ENCODE data around the gene NOTCH2. TPM values are rescaled to one million over a fixed set of nuclear protein-coding genes. Genes with fewer than 3 reads are reported as not detected.

Gene NOTCH2
- total and polyA plus RNA-seq, 8 donors, result 6.7 to 89.4 (median 45.7) TPM

- Histone ChIP-seq H3K36me3 (peaks cover 4 to 32% (median 13%) of the 10 kb centered on the region in 3 donors), H3K9me3 (no peaks in the 10 kb centered on the region), H3K4me1 (no peaks in the 10 kb centered on the region), H3K4me3 (no peak overlapping the region), H3K27ac (no peak overlapping the region), H3K27me3 (no peaks in the 10 kb centered on the region)
- FAIRE-seq (no peak), ATAC-seq (no peak), DNase-seq (no peak)
- 51 to 57% methylated on average over 3 of the region's 3 CpGs for WGBS, 2 donors
- TF ChIP-seq, protein P1, sequence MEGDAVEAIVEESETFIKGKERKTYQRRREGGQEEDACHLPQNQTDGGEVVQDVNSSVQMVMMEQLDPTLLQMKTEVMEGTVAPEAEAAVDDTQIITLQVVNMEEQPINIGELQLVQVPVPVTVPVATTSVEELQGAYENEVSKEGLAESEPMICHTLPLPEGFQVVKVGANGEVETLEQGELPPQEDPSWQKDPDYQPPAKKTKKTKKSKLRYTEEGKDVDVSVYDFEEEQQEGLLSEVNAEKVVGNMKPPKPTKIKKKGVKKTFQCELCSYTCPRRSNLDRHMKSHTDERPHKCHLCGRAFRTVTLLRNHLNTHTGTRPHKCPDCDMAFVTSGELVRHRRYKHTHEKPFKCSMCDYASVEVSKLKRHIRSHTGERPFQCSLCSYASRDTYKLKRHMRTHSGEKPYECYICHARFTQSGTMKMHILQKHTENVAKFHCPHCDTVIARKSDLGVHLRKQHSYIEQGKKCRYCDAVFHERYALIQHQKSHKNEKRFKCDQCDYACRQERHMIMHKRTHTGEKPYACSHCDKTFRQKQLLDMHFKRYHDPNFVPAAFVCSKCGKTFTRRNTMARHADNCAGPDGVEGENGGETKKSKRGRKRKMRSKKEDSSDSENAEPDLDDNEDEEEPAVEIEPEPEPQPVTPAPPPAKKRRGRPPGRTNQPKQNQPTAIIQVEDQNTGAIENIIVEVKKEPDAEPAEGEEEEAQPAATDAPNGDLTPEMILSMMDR (IDR thresholded peaks at IDR 0.05), result no peak
- intact Hi-C loops (cut with DNase I), result no loop called here
Observed at GRCh38 chr1:119947468-119947867, 122.0 kb downstream of the NOTCH2 start.

DNA sequence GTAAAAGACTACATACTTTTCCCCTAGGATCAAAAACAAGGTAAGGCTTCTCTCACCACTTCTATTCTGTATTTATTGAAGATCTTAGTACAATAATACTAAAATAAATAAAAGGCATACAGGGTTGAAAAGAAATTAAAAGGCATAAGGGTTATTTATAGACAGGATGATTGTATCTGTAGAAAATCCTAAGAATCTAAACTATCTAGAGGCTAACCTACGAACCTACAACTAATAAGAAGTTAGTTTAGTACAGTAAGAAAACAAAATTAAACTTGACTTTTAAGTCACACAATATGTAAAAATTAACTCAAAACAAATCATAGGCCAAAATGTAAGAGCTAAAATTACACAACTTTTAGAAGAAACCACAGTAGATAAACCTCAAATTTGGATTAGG lies 122.7 kb downstream of the NOTCH2 start:
- Histone ChIP-seq H3K36me3 (peaks cover under 1 to 27% (median 13%) of the 10 kb centered on the region in 3 donors), H3K27ac (no peak overlapping the region), H3K9me3 (no peaks in the 10 kb centered on the region), H3K4me3 (no peak overlapping the region), H3K4me1 (no peaks in the 10 kb centered on the region), H3K27me3 (no peaks in the 10 kb centered on the region)
- ATAC-seq, result no peak
- TF ChIP-seq, protein P1 (IDR thresholded peaks at IDR 0.05), result no peak
- no peak for DNase-seq
- intact Hi-C loops (cut with DNase I), result no loop called here
- WGBS, 2 donors, result 59% methylated on average over 1 of the region's 1 CpG
- FAIRE-seq, result no peak

DNA sequence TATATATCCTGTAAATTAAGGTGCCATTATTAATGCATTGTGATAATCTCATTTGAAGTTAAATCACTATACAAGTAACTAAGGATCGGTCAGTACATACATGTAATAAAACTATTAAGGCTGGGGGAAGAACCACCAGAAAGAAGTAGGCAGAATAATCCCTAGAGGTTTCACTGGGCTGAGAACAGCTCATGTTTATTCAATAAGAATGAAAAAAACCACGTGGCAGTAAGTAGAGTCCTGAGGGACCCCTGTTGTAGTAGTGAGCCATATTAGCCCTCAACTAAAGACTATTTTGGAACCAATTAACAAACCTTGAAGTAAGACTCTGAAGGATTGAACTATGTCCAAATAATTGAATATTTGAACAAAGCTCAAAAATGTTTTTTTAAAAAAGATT lies 126.2 kb downstream of the NOTCH2 start:
- intact Hi-C loops (cut with DNase I), result no loop called here
- no peaks in the 10 kb centered on the region for H3K9me3 ChIP-seq
- TF ChIP-seq, protein P1 (IDR thresholded peaks at IDR 0.05), result no peak
- H3K36me3 ChIP-seq, result peaks cover 0 to 42% (median 3%) of the 10 kb centered on the region in 3 donors
- 77 to 89% methylated on average over 2 of the region's 2 CpGs for WGBS, 2 donors
- H3K4me3 ChIP-seq, result no peak overlapping the region
- no peak for FAIRE-seq
- no peak for ATAC-seq
- H3K4me1 ChIP-seq, result no peaks in the 10 kb centered on the region
- DNase-seq, result no peak
- no peaks in the 10 kb centered on the region for H3K27me3 ChIP-seq
- no peak overlapping the region for H3K27ac ChIP-seq

DNA sequence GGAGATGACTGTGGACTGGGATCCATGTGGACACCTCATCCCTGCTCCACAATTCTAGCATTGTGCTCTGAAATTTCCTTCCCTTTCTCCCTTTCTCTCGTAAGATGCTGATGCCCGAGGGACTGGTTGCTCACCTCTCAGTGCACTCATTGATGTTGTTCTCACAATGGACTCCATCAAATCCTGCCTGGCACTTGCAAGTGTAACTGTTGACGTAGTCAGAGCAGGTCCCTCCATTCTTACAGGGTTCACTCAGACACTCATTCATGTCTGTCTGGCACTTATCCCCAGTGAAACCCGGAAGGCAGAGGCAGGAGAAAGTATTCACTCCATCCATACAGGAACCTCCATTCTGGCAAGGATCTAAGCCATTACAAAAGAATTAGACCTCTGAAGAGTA lies 128.1 kb downstream of the NOTCH2 start:
- no peak overlapping the region for H3K4me3 ChIP-seq
- intact Hi-C loops (cut with DNase I), result no loop called here
- H3K27ac ChIP-seq, result no peak overlapping the region
- H3K27me3 ChIP-seq, result no peaks in the 10 kb centered on the region
- FAIRE-seq, result no peak
- no peak for DNase-seq
- no peak for ATAC-seq
- H3K9me3 ChIP-seq, result no peaks in the 10 kb centered on the region
- 89 to 94% methylated on average over 4 of the region's 4 CpGs for WGBS, 2 donors
- H3K4me1 ChIP-seq, result peaks cover 0 to 1% (median 0%) of the 10 kb centered on the region in 3 donors
- TF ChIP-seq, protein P1 (IDR thresholded peaks at IDR 0.05), result no peak
- H3K36me3 ChIP-seq, result peaks cover 0 to 52% (median 3%) of the 10 kb centered on the region in 3 donors

GRCh38 chr1:119940697-119941096 lies 128.8 kb downstream of the NOTCH2 start:
- FAIRE-seq (no peak), ATAC-seq (no peak), DNase-seq (no peak)
- peaks cover 0 to 6% (median 0%) of the 10 kb centered on the region in 3 donors for H3K4me1 ChIP-seq
- intact Hi-C loops (cut with DNase I), result no loop called here
- TF ChIP-seq, protein P1 (IDR thresholded peaks at IDR 0.05), result no peak
- no peaks in the 10 kb centered on the region for H3K27me3 ChIP-seq
- H3K4me3 ChIP-seq, result no peak overlapping the region
- H3K9me3 ChIP-seq, result no peaks in the 10 kb centered on the region
- H3K27ac ChIP-seq, result no peak overlapping the region
- H3K36me3 ChIP-seq, result peaks cover 0 to 53% (median 3%) of the 10 kb centered on the region in 3 donors
